Neural progenitor cell (in vitro differentiated cells): Measurements from ENCODE around the gene MED14.

Source experiments
- CTCF ChIP-seq: fragments of 200-600 bp; sonication (generic); IDR thresholded peaks from 2 replicates; pipeline ENCODE4 v1.5.1; 2017; ENCODE audit warnings: antibody characterized with exemption, mild to moderate bottlenecking
- EZH2phosphoT487 ChIP-seq: fragments of 200-600 bp; sonication (generic); IDR thresholded peaks from 2 replicates; pipeline ENCODE4 v1.6.1; 2017; ENCODE audit warnings: antibody characterized with exemption

- TF ChIP-seq CTCF (no peak), EZH2phosphoT487 (no peak)
Observed at GRCh38 chrX:40709395-40709794, 25.9 kb downstream of the MED14 start.
